Osteoblast (primary cell): Measurements from ENCODE around the gene MBNL3. TPM values are rescaled to one million over a fixed set of nuclear protein-coding genes. Genes with fewer than 3 reads are reported as not detected.

ENCODE experiments used
- DNase-seq: peaks from one replicate; pipeline ENCODE4 v3.0.0; 2011; ENCODE audit warnings: low spot score, mixed read lengths; ENCODE audit not compliant: insufficient read length; ENCODE audit errors: missing footprints
- H2AFZ ChIP-seq: 2 replicates; pipeline ENCODE4 v1.6.0; 2011; ENCODE audit warnings: mild to moderate bottlenecking, low read length
- H3K27ac ChIP-seq: 2 replicates; pipeline ENCODE4 v1.5.1; 2011; ENCODE audit warnings: mild to moderate bottlenecking, low read depth, low read length, moderate library complexity
- H3K27me3 ChIP-seq: 2 replicates; pipeline ENCODE4 v1.6.0; 2012; ENCODE audit warnings: mild to moderate bottlenecking, control low read depth, inconsistent platforms, low read length, moderate library complexity; ENCODE audit not compliant: insufficient read depth
- H3K36me3 ChIP-seq: 2 replicates; pipeline ENCODE4 v1.5.1; 2011; ENCODE audit warnings: mild to moderate bottlenecking, low read length, control low read depth, moderate library complexity; ENCODE audit not compliant: insufficient read depth
- H3K4me1 ChIP-seq: 2 replicates; pipeline ENCODE4 v1.5.1; 2011; ENCODE audit warnings: mild to moderate bottlenecking, low read length, control low read depth, moderate library complexity; ENCODE audit not compliant: insufficient read depth
- H3K4me2 ChIP-seq: 2 replicates; pipeline ENCODE4 v1.6.0; 2011; ENCODE audit warnings: mild to moderate bottlenecking, low read length; ENCODE audit not compliant: insufficient read depth
- H3K4me3 ChIP-seq: fragments of 200-600 bp; sonication (generic); 3 replicates; pipeline ENCODE4 v1.5.1; 2012; ENCODE audit warnings: mild to moderate bottlenecking, low read length, inconsistent platforms; ENCODE audit not compliant: insufficient read depth
- H3K79me2 ChIP-seq: 2 replicates; pipeline ENCODE4 v1.6.0; 2012; ENCODE audit warnings: mild to moderate bottlenecking, low read length, control low read depth, inconsistent platforms; ENCODE audit not compliant: insufficient read depth
- H3K9me3 ChIP-seq: 2 replicates; pipeline ENCODE4 v1.5.1; 2011; ENCODE audit warnings: low read depth, low read length, control low read depth
- H4K20me1 ChIP-seq: 2 replicates; pipeline ENCODE4 v1.6.0; 2012; ENCODE audit warnings: mild to moderate bottlenecking, low read length, control low read depth; ENCODE audit not compliant: insufficient read depth
- CTCF ChIP-seq: IDR thresholded peaks from 2 replicates; pipeline ENCODE4 v1.5.1; 2011; ENCODE audit warnings: mild to moderate bottlenecking, low read depth, low read length, moderate library complexity; ENCODE audit errors: extremely low read depth
- total RNA-seq: library from RNA; depleted of rRNA; stranded (reverse); fragments of >200 nt; gene quantifications from 2 replicates; pipeline ENCODE4 v1.2.3, GENCODE V29; 2012

Gene MBNL3
- total RNA-seq, 1 donor = 1.8 TPM

GRCh38 chrX:132407691-132408090 is 81.1 kb downstream of the MBNL3 start:
- no peak for DNase-seq

DNA sequence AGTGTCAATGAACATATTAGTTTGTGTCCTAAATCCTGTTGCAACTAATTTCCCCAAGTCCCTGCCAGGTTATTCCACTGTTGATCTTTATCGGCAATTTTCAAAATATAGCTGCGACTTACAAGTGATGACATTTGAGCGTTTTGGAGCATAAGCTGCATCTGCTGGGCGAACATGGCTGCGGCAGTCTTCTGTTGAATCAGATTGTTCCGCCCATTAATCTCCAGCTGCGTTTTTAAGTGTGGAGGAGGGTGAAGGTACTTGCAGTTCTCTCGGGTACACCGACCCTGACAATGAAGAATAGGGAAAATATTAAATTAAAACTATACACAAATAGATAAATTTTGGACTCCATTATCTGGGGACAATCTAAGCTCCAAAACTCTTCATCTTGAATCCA is 82.7 kb downstream of the MBNL3 start:
- H3K36me3 ChIP-seq = no peaks in the 10 kb centered on the region
- H3K4me3 ChIP-seq = no peak overlapping the region
- H3K4me2 ChIP-seq = no peak overlapping the region
- no peaks in the 10 kb centered on the region for H4K20me1 ChIP-seq
- no peak for TF ChIP-seq CTCF
- H2AFZ ChIP-seq = no peak overlapping the region
- no peaks in the 10 kb centered on the region for H3K79me2 ChIP-seq
- no peak overlapping the region for H3K27ac ChIP-seq
- no peaks in the 10 kb centered on the region for H3K4me1 ChIP-seq
- peaks cover 16% of the 10 kb centered on the region for H3K27me3 ChIP-seq
- H3K9me3 ChIP-seq = no peaks in the 10 kb centered on the region
- DNase-seq = no peak

More at GRCh38 chrX:132407691-132408090, 81.1 kb downstream of the MBNL3 start:
- Histone ChIP-seq H3K4me2 (no peak overlapping the region), H3K4me3 (no peak overlapping the region), H3K9me3 (no peaks in the 10 kb centered on the region), H3K36me3 (no peaks in the 10 kb centered on the region), H2AFZ (no peak overlapping the region), H3K4me1 (no peaks in the 10 kb centered on the region), H3K79me2 (no peaks in the 10 kb centered on the region), H3K27me3 (peaks cover 17% of the 10 kb centered on the region), H4K20me1 (no peaks in the 10 kb centered on the region), H3K27ac (no peak overlapping the region)
- TF ChIP-seq CTCF = no peak

DNA sequence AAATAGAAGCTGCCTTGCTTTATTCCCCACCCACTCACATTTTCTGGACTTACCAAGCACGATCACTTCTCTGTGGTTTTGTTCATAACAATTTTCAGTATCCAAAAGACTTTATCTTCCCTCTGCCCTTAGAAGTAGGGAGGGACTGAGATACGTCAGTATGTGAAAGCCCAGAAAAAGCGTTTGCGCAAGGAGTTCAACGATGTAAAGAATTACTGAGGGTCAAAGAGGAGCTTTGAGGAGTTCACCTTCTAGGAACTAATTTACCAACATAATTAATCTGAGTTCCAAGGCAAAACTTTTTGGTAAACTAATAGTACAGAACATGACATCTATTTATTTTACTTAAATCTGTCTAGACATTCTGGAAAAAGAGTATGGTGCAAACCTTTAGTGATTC is 84.6 kb downstream of the MBNL3 start:
- no peak for DNase-seq
- Histone ChIP-seq H3K4me2 (no peak overlapping the region), H4K20me1 (no peaks in the 10 kb centered on the region), H3K27ac (no peak overlapping the region), H3K36me3 (no peaks in the 10 kb centered on the region), H3K4me3 (no peak overlapping the region), H2AFZ (no peak overlapping the region), H3K27me3 (peaks cover 9% of the 10 kb centered on the region), H3K4me1 (no peaks in the 10 kb centered on the region), H3K79me2 (no peaks in the 10 kb centered on the region), H3K9me3 (no peaks in the 10 kb centered on the region)
- TF ChIP-seq CTCF = no peak

DNA sequence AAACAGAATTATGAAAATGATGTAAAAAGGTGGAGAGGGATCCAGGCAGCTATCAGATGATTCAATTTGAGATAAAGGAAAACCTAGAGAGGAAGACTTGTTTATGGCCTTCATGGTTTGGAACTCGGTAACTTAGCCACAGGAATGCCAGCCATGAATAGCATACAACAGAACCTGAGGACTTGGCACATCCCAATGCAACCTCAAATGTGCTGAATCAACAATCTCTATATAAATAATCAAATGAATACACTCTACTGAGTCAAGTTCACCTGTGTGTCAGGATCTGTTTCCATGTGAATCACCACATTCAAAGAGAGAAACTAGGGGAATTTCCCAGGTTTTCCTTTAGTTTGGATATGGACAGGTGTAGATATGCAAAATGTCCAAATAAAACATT is 86.9 kb downstream of the MBNL3 start:
- H3K36me3 ChIP-seq = no peaks in the 10 kb centered on the region
- no peaks in the 10 kb centered on the region for H3K4me1 ChIP-seq
- H4K20me1 ChIP-seq = no peaks in the 10 kb centered on the region
- H3K27me3 ChIP-seq = peaks cover 13% of the 10 kb centered on the region
- no peak overlapping the region for H3K4me2 ChIP-seq
- no peak overlapping the region for H3K27ac ChIP-seq
- H3K4me3 ChIP-seq = no peak overlapping the region
- no peaks in the 10 kb centered on the region for H3K79me2 ChIP-seq
- no peak for TF ChIP-seq CTCF
- H2AFZ ChIP-seq = no peak overlapping the region
- no peak for DNase-seq
- no peaks in the 10 kb centered on the region for H3K9me3 ChIP-seq
